Activated B cell treated with CpG ODN at 0.5 μM for 24 hours (primary cell): ENCODE data around the gene NDUFB10. TPM values are rescaled to one million over a fixed set of nuclear protein-coding genes. Genes with fewer than 3 reads are reported as not detected.

Source experiments
- ATAC-seq: fragments of 200-7000 bp; cut with Tn5 transposase; one replicate; pipeline ENCODE4 v1.10.0; 2021; ENCODE audit warnings: low read depth, mild to moderate bottlenecking, moderate library complexity
- CTCF ChIA-PET: fragments of 350-600 bp; sonication (Branson Sonifier 250); formaldehyde crosslinking; loops from one replicate; lab custom pipeline; 2021; ENCODE audit warnings: antibody characterized with exemption; lab: Charles Lee
- POLR2A ChIA-PET: fragments of 350-600 bp; sonication (Branson Sonifier 250); formaldehyde crosslinking; loops from one replicate; lab custom pipeline; 2021; ENCODE audit warnings: antibody characterized with exemption; lab: Charles Lee
- DNase-seq: peaks from one replicate; pipeline ENCODE4 v3.0.0; 2022
- H3K27ac Mint-ChIP-seq: one replicate; pipeline ENCODE4 v1.8.0; 2020; ENCODE audit warnings: mixed read lengths
- H3K27me3 Mint-ChIP-seq: one replicate; pipeline ENCODE4 v1.8.0; 2021; ENCODE audit warnings: mixed read lengths
- H3K36me3 Mint-ChIP-seq: one replicate; pipeline ENCODE4 v1.8.0; 2021; ENCODE audit warnings: low read depth, mixed read lengths
- H3K4me1 Mint-ChIP-seq: one replicate; pipeline ENCODE4 v1.8.0; 2021; ENCODE audit warnings: mixed read lengths
- H3K4me3 Mint-ChIP-seq: one replicate; pipeline ENCODE4 v1.8.0; 2020; ENCODE audit warnings: mild to moderate bottlenecking, mixed read lengths
- H3K9me3 Mint-ChIP-seq: one replicate; pipeline ENCODE4 v1.8.0; 2020; ENCODE audit warnings: mixed read lengths
- CTCF ChIP-seq: fragments of 200-600 bp; IDR thresholded peaks from one replicate; pipeline ENCODE4 v1.8.0; 2022; ENCODE audit warnings: antibody characterized with exemption, mild to moderate bottlenecking
- intact Hi-C: fragments of 100-400 bp; cut with micrococcal nuclease; formaldehyde crosslinking; loops from one replicate; pipeline ENCODE4 v1.15.1; 2024
- total RNA-seq: library from RNA; stranded (reverse); gene quantifications from 2 replicates; pipeline ENCODE4 v1.2.3, GENCODE V29; 2022

Gene NDUFB10
- total RNA-seq, 1 donor from 2014 or later, result 77.4 TPM

- H3K27ac Mint-ChIP-seq, result no peak overlapping the region
- no peaks in the 10 kb centered on the region for H3K4me1 Mint-ChIP-seq
- DNase-seq (no peak), ATAC-seq (no peak)
- H3K27me3 Mint-ChIP-seq, result peaks cover 20% of the 10 kb centered on the region
- TF ChIP-seq CTCF, result no peak
- ChIA-PET CTCF (no interaction called here), POLR2A (no interaction called here)
- H3K36me3 Mint-ChIP-seq, result no peaks in the 10 kb centered on the region
- no peak overlapping the region for H3K4me3 Mint-ChIP-seq
- no peaks in the 10 kb centered on the region for H3K9me3 Mint-ChIP-seq
- intact Hi-C loops, result no loop called here
Measured at GRCh38 chr16:1913327-1914083, 45.8 kb upstream of the NDUFB10 start.

- intact Hi-C loops, result no loop called here
- TF ChIP-seq CTCF, result no peak
- ATAC-seq, result no peak
- Mint-ChIP-seq H3K36me3 (no peaks in the 10 kb centered on the region), H3K9me3 (no peaks in the 10 kb centered on the region), H3K4me1 (no peaks in the 10 kb centered on the region), H3K27ac (no peak overlapping the region), H3K27me3 (peaks cover 21% of the 10 kb centered on the region), H3K4me3 (no peak overlapping the region)
- ChIA-PET CTCF (no interaction called here), POLR2A (no interaction called here)
- no peak for DNase-seq
Measured at GRCh38 chr16:1914084-1914608, 45.2 kb upstream of the NDUFB10 start.

DNA sequence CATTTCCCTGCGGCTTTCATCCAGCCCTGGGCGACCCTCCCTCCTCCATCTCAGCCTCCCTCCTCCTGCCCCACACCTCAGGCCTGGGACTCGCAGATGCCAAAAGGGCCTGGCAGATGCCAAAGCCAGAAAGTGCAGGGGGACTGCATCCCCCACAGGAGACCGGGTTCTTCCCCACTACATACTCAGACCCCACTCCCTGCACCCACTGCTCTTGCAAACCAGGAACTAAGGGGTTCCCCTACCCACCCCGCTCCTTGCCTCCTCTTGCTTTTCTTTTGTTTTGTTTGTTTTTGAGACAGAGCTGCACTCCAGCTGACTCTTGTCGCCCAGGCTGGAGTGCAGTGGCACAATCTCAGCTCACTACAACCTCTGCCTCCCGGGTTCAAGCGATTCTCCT, 44.4 kb upstream of the NDUFB10 start:
- CTCF ChIA-PET, result no interaction called here

GRCh38 chr16:1915732-1916639, 43.4 kb upstream of the NDUFB10 start:
- peaks cover 2% of the 10 kb centered on the region for H3K4me1 Mint-ChIP-seq
- no peak for TF ChIP-seq CTCF
- no peaks in the 10 kb centered on the region for H3K36me3 Mint-ChIP-seq
- no peak for ATAC-seq
- intact Hi-C loops, result no loop called here
- DNase-seq, result no peak
- peaks cover 30% of the 10 kb centered on the region for H3K27me3 Mint-ChIP-seq
- ChIA-PET CTCF (no interaction called here), POLR2A (no interaction called here)
- H3K27ac Mint-ChIP-seq, result no peak overlapping the region
- H3K9me3 Mint-ChIP-seq, result no peaks in the 10 kb centered on the region
- H3K4me3 Mint-ChIP-seq, result no peak overlapping the region

More for the DNA sequence above, 44.4 kb upstream of the NDUFB10 start:
- Mint-ChIP-seq H3K27me3 (peaks cover 22% of the 10 kb centered on the region), H3K4me1 (no peaks in the 10 kb centered on the region), H3K4me3 (no peak overlapping the region), H3K36me3 (no peaks in the 10 kb centered on the region), H3K9me3 (no peaks in the 10 kb centered on the region), H3K27ac (no peak overlapping the region)
- DNase-seq (no peak), ATAC-seq (no peak)
- no peak for TF ChIP-seq CTCF
- intact Hi-C loops, result no loop called here
- POLR2A ChIA-PET, result no interaction called here

DNA sequence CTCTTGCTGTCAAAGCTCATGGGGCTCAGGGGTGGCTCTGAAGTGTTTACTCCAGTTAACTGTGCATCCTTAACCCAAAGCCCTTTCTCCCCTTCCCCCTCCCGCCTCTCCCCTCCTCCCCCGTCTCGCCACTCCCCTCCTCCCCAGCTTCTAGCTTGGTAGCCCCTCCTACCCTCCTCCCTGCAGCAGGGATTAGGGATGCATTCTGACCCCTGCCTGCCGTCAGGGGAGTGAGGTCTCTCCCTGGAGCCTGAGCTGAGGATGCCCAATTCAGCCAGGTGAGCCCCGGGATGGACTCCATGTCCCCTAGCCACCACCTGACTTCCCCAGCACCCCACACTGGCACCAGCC, 42.7 kb upstream of the NDUFB10 start:
- no peak for TF ChIP-seq CTCF
- Mint-ChIP-seq H3K9me3 (no peaks in the 10 kb centered on the region), H3K36me3 (no peaks in the 10 kb centered on the region), H3K4me1 (peaks cover 5% of the 10 kb centered on the region), H3K27ac (no peak overlapping the region), H3K4me3 (no peak overlapping the region), H3K27me3 (peaks cover 34% of the 10 kb centered on the region)
- intact Hi-C loops, result no loop called here
- POLR2A ChIA-PET, result no interaction called here
- CTCF ChIA-PET, result no interaction called here
- ATAC-seq (no peak), DNase-seq (no peak)
